GM12878 (cell line): ENCODE results near the gene UFC1. TPM values are rescaled to one million over a fixed set of nuclear protein-coding genes. Genes with fewer than 3 reads are reported as not detected.

Experiments used
- ATAC-seq: fragments of 200-7000 bp; cut with Tn5 transposase; 3 replicates; pipeline ENCODE4 v1.9.1; 2020; ENCODE audit warnings: mild to moderate bottlenecking, moderate library complexity
- BruUV-seq: library from RNA; stranded (reverse); fragments of 400-500 nt; replicated peaks from 2 replicates; lab custom pipeline; 2021; lab: Mats Ljungman, UMichigan
- CTCF ChIA-PET: fragments of 300-600 bp; sonication (Branson Sonifier 250); formaldehyde crosslinking; extraction: SDS; loops from one replicate; lab custom pipeline; 2021; ENCODE audit warnings: inconsistent platforms; lab: Yijun Ruan, JAX
- POLR2A ChIA-PET: fragments of 350-600 bp; formaldehyde crosslinking; extraction: SDS; loops from one replicate; lab custom pipeline; 2021; ENCODE audit warnings: inconsistent platforms; lab: Charles Lee
- RAD21 ChIA-PET: fragments of 300-600 bp; sonication (Branson Sonifier 250); formaldehyde crosslinking; loops from one replicate; lab custom pipeline; 2023; ENCODE audit warnings: antibody characterized with exemption; ENCODE audit not compliant: unreplicated experiment; lab: Charles Lee
- SMC1A ChIA-PET: fragments of 300-600 bp; sonication (Branson Sonifier 250); formaldehyde crosslinking; loops from one replicate; lab custom pipeline; 2023; ENCODE audit not compliant: unreplicated experiment, uncharacterized antibody; lab: Charles Lee
- DNase-seq: peaks from one replicate; pipeline ENCODE4 v3.0.0-alpha.2; 2011; ENCODE audit warnings: low read depth, low spot score
- FAIRE-seq: peaks from 3 replicates; lab custom pipeline; 2011; peaks lifted over from hg19 to GRCh38; lab: Jason Lieb, UNC
- H2AFZ ChIP-seq: 2 replicates; pipeline ENCODE4 v1.6.0; 2011; ENCODE audit warnings: low read depth, low read length, control low read depth; ENCODE audit not compliant: control insufficient read depth
- H3K27ac ChIP-seq: 2 replicates; pipeline ENCODE4 v1.5.1; 2011; ENCODE audit warnings: control low read depth; ENCODE audit not compliant: control insufficient read depth, insufficient read depth
- H3K27me3 ChIP-seq, 2 experiments: replicated peaks in 1 of 2; 2 replicates each; pipeline versions ENCODE4 v1.6.0 to v1.6.1; 2011; ENCODE audit warnings: low read length in 1 of 2; ENCODE audit not compliant: control insufficient read depth in 2 of 2, insufficient read depth in 2 of 2
- H3K36me3 ChIP-seq, 2 experiments: 2 replicates each; pipeline ENCODE4 v1.5.1; 2011; ENCODE audit warnings: low read length in 1 of 2; ENCODE audit not compliant: control insufficient read depth in 2 of 2, insufficient read depth in 2 of 2
- H3K4me1 ChIP-seq: 2 replicates; pipeline ENCODE4 v1.6.1; 2011; ENCODE audit warnings: mild to moderate bottlenecking, low read length, moderate library complexity, mixed read lengths; ENCODE audit not compliant: control insufficient read depth, insufficient read depth
- H3K4me2 ChIP-seq: 2 replicates; pipeline ENCODE4 v1.6.0; 2011; ENCODE audit warnings: control low read depth; ENCODE audit not compliant: control insufficient read depth, insufficient read depth
- H3K4me3 ChIP-seq: fragments of 200-600 bp; sonication (generic); 2 replicates; pipeline ENCODE4 v1.5.1; 2016
- H3K79me2 ChIP-seq: 2 replicates; pipeline ENCODE4 v1.6.0; 2011; ENCODE audit warnings: low read length; ENCODE audit not compliant: control insufficient read depth, insufficient read depth
- H3K9ac ChIP-seq: 2 replicates; pipeline ENCODE4 v1.8.0; 2011; ENCODE audit warnings: low read length, control low read depth, mixed read lengths; ENCODE audit not compliant: control insufficient read depth, insufficient read depth
- H3K9me3 ChIP-seq: replicated peaks from 3 replicates; pipeline ENCODE4 v1.5.1; 2011; ENCODE audit warnings: mild to moderate bottlenecking, low read length; ENCODE audit not compliant: control insufficient read depth, insufficient read depth
- H4K20me1 ChIP-seq: 2 replicates; pipeline ENCODE4 v1.6.0; 2011; ENCODE audit not compliant: control insufficient read depth, insufficient read depth
- BCL3 ChIP-seq: IDR thresholded peaks from 2 replicates; pipeline ENCODE4 v1.6.1; 2011; ENCODE audit warnings: borderline replicate concordance, low read depth, mild to moderate bottlenecking, moderate library complexity, low read length; ENCODE audit not compliant: insufficient read depth, poor library complexity, severe bottlenecking
- BRCA1 ChIP-seq: IDR thresholded peaks from 2 replicates; pipeline ENCODE4 v1.6.1; 2011; ENCODE audit warnings: low read depth, low read length, improper control_type of control experiment
- EZH2 ChIP-seq: IDR thresholded peaks from 2 replicates; pipeline ENCODE4 v1.6.1; 2012; ENCODE audit warnings: low read depth, mild to moderate bottlenecking, control low read depth, inconsistent platforms, low read length, borderline replicate concordance; ENCODE audit not compliant: control insufficient read depth
- IKZF2 ChIP-seq, 2 experiments: fragments of 450-650 bp; IDR thresholded peaks; 2 replicates each; pipeline ENCODE4 v1.6.1; 2017; ENCODE audit warnings: mild to moderate bottlenecking in 2 of 2, moderate library complexity in 2 of 2
- JUNB ChIP-seq: IDR thresholded peaks from 2 replicates; pipeline ENCODE4 v1.6.1; 2016; ENCODE audit warnings: antibody characterized with exemption, mild to moderate bottlenecking
- KAT2A ChIP-seq: conservative IDR thresholded peaks from 2 replicates; pipeline ENCODE4 v1.6.1; 2011; ENCODE audit warnings: low read depth, low read length; ENCODE audit not compliant: control insufficient read depth
- NFIC ChIP-seq: IDR thresholded peaks from 2 replicates; pipeline ENCODE4 v1.6.1; 2012; ENCODE audit warnings: low read depth, mild to moderate bottlenecking, inconsistent platforms, low read length, moderate library complexity
- PML ChIP-seq: IDR thresholded peaks from 2 replicates; pipeline ENCODE4 v1.6.1; 2012; ENCODE audit warnings: low read length, inconsistent platforms
- RUNX3 ChIP-seq: IDR thresholded peaks from 2 replicates; pipeline ENCODE4 v1.6.1; 2012; ENCODE audit warnings: low read length, inconsistent platforms
- ZBED1 ChIP-seq: IDR thresholded peaks from 2 replicates; pipeline ENCODE4 v1.6.1; 2016; ENCODE audit warnings: borderline replicate concordance
- ZNF217 ChIP-seq: fragments of 450-650 bp; IDR thresholded peaks from 2 replicates; pipeline ENCODE4 v1.6.1; 2017; ENCODE audit warnings: antibody characterized with exemption, mild to moderate bottlenecking
- ZNF687 ChIP-seq: fragments of 450-650 bp; IDR thresholded peaks from 2 replicates; pipeline ENCODE4 v1.6.1; 2017; ENCODE audit warnings: mild to moderate bottlenecking, moderate library complexity
- WGBS: methylation state at CpG from one replicate; pipeline ENCODE4 v1.1.6; 2016; ENCODE audit warnings: low lambda C conversion rate; ENCODE audit not compliant: insufficient replicate concordance, insufficient coverage; ENCODE audit errors: missing lambda C conversion rate; 5-methylcytosine and 5-hydroxymethylcytosine counted together
- in situ Hi-C: fragments of 300-500 bp; cut with MboI; formaldehyde crosslinking; loops from 9 replicates; pipeline ENCODE4 v1.14.3; 2018; ENCODE audit warnings: mixed read lengths
- intact Hi-C: fragments of 100-400 bp; cut with micrococcal nuclease; formaldehyde crosslinking; loops from one replicate; pipeline ENCODE4 v1.14.2; 2022; ENCODE audit not compliant: unreplicated experiment
- polyA plus RNA-seq, 11 experiments: library from polyadenylated mRNA; depleted of rRNA in 4 of 11; unstranded in 6 of 11; stranded (reverse) in 5 of 11; fragments of >200 nt; fragmentation: Nextera tagmentation in 4 of 11; fragmentation: Illumina TruSeq in 1 of 11; extraction: Ambion mirVana in 4 of 11; extraction: Trizol in 1 of 11; gene quantifications; 1 replicate in 1 of 11; 2 replicates in 10 of 11; pipeline versions ENCODE4 v1.2.1 to v1.2.3, GENCODE V29; 2011 to 2016; ENCODE audit warnings: inconsistent platforms in 2 of 11, missing spikeins in 2 of 11, low read depth in 1 of 11
- total RNA-seq, 4 experiments: library from RNA; depleted of rRNA in 3 of 4; stranded (reverse); fragments of >200 nt in 3 of 4; fragmentation: Illumina TruSeq in 1 of 4; extraction: Trizol in 1 of 4; gene quantifications; 2 replicates each; pipeline versions ENCODE4 v1.2.1 to v1.2.3, GENCODE V29; 2013 to 2021
- TF ChIP-seq, protein P1 (sequence below): fragments of 450-650 bp; formaldehyde crosslinking; IDR thresholded peaks from 2 replicates; pipeline ENCODE4 v1.4.0; 2022; ENCODE audit warnings: mild to moderate bottlenecking, moderate library complexity
- TF ChIP-seq, protein P2 (sequence below): IDR thresholded peaks from 2 replicates; pipeline ENCODE4 v1.6.1; 2011; ENCODE audit warnings: borderline replicate concordance, low read depth, mild to moderate bottlenecking, moderate library complexity, mixed read lengths, low read length; ENCODE audit not compliant: insufficient read depth; ENCODE audit errors: extremely low read length

UFC1 gene
- total and polyA plus RNA-seq, 10 of the 15 experiments (the other 5 are each of a cell fraction or from before 2014, with no cell fraction given) = 95.9 to 239 (median 151) TPM

DNA sequence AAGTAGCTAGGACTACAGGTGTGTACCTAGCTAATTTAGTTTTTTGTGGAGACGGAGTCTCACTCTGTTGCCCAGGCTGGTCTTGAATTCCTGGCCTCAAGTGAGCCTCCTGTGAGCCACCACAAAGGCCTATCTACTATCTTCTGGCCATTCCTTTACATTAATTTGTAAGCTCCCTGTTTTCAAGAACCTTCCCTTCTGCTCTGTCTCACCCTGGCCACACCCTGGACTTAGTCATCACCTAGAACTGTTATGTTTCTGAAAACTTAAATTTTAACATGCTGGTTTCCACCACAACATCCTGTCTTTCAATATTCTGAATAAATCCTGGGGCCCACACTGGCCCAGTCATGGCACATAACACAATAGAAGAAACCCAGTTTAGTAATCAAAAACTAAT lies 28.4 kb downstream of the UFC1 start:
- Histone ChIP-seq H3K4me3 (no peak overlapping the region; the same call in 1 of the 2 replicates), H3K27me3 (no peaks in the 10 kb centered on the region), H4K20me1 (no peaks in the 10 kb centered on the region), H3K4me2 (peak overlapping the region; percentile 79), H3K79me2 (peaks cover 16% of the 10 kb centered on the region), H3K36me3 (no peaks in the 10 kb centered on the region), H2AFZ (no peak overlapping the region), H3K27ac (peak overlapping the region; percentile 97), H3K4me1 (peaks cover 59% of the 10 kb centered on the region), H3K9me3 (no peaks in the 10 kb centered on the region), H3K9ac (0 out of 2 replicates have a peak overlapping the region, but pooled peaks have one; percentile 17)
- ATAC-seq (peak; percentile 56), FAIRE-seq (peak; percentile 69), DNase-seq (peak; percentile 63)
- ChIA-PET POLR2A (interaction anchor here (0.7 to 2.7 kb wide), 9 partner anchors 16 to 207 kb away, joined by 3 to 17 read pairs (median 4); partner anchors contain the start of genes DEDD, NDUFS2, PPOX and USF1), RAD21 (interaction anchor here (0.8 to 3.2 kb wide), 11 partner anchors 12 to 132 kb away, joined by 3 to 25 read pairs (median 5); partner anchors contain the start of genes ADAMTS4, NDUFS2, PPOX and SDHC), CTCF (interaction anchor here (0.6 to 5.6 kb wide), 18 partner anchors 11 to 200 kb away, joined by 3 to 74 read pairs (median 10); partner anchors contain the start of genes APOA2, NDUFS2, PPOX and TOMM40L), SMC1A (interaction anchor here (0.7 to 5.6 kb wide), 15 partner anchors 10 to 207 kb away, joined by 3 to 50 read pairs (median 6); partner anchors contain the start of genes APOA2, NDUFS2, PPOX and TOMM40L)
- in situ Hi-C loops = no loop called here
- WGBS = 43% methylated on average over 1 of the region's 1 CpG
- no TSS peak for BruUV-seq
- intact Hi-C loops = no loop called here
- TF ChIP-seq IKZF2 (IDR thresholded peaks at IDR 0.05) (peak; percentile 34 to 35; a peak in 2 of 4 replicates), EZH2 (no peak), ZNF217 (no peak), NFIC (peak; percentile 54), BCL3 (no peak), KAT2A (no peak), PML (no peak), BRCA1 (no peak), JUNB (peak; percentile 43; the same call in 1 of the 2 replicates), ZNF687 (0 out of 2 replicates have a peak, but pooled peaks have one; percentile 49), ZBED1 (no peak), RUNX3 (peak; percentile 77)
- TF ChIP-seq, protein P1, sequence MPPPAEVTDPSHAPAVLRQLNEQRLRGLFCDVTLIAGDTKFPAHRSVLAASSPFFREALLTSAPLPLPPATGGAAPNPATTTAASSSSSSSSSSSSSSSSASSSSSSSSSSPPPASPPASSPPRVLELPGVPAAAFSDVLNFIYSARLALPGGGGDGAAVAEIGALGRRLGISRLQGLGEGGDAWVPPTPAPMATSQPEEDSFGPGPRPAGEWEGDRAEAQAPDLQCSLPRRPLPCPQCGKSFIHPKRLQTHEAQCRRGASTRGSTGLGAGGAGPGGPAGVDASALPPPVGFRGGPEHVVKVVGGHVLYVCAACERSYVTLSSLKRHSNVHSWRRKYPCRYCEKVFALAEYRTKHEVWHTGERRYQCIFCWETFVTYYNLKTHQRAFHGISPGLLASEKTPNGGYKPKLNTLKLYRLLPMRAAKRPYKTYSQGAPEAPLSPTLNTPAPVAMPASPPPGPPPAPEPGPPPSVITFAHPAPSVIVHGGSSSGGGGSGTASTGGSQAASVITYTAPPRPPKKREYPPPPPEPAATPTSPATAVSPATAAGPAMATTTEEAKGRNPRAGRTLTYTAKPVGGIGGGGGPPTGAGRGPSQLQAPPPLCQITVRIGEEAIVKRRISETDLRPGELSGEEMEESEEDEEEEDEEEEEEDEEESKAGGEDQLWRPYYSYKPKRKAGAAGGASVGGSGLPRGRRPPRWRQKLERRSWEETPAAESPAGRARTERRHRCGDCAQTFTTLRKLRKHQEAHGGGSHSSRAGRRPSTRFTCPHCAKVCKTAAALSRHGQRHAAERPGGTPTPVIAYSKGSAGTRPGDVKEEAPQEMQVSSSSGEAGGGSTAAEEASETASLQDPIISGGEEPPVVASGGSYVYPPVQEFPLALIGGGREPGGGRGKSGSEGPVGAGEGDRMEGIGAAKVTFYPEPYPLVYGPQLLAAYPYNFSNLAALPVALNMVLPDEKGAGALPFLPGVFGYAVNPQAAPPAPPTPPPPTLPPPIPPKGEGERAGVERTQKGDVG (CRISPR knock-in tag) = no peak
- TF ChIP-seq, protein P2, sequence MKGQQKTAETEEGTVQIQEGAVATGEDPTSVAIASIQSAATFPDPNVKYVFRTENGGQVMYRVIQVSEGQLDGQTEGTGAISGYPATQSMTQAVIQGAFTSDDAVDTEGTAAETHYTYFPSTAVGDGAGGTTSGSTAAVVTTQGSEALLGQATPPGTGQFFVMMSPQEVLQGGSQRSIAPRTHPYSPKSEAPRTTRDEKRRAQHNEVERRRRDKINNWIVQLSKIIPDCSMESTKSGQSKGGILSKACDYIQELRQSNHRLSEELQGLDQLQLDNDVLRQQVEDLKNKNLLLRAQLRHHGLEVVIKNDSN = no peak
